Upper lobe of left lung (tissue), 6 donors: ENCODE measurements around the gene ELOF1. TPM values are rescaled to one million over a fixed set of nuclear protein-coding genes. Genes with fewer than 3 reads are reported as not detected.

Experiments used
- ATAC-seq, 2 donors: fragments of 200-7000 bp; cut with Tn5 transposase; one replicate each; pipeline ENCODE4 v1.9.1; 2022; ENCODE audit warnings: mild to moderate bottlenecking in 2 of 2, moderate library complexity in 2 of 2; ENCODE audit not compliant: low FRiP score in 2 of 2
- DNase-seq, 2 donors: peaks; one replicate each; pipeline ENCODE4 v3.0.0-alpha.2; 2019 to 2020
- H3K27ac ChIP-seq, 4 donors: fragments of 200-600 bp; sonication (generic); one replicate each; pipeline ENCODE4 v1.5.1; 2016 to 2019
- H3K27me3 ChIP-seq, 4 donors: fragments of 200-600 bp; sonication (generic); one replicate each; pipeline ENCODE4 v1.5.1; 2017 to 2019
- H3K36me3 ChIP-seq, 4 donors: fragments of 200-600 bp; sonication (generic); one replicate each; pipeline ENCODE4 v1.5.1; 2016 to 2019
- H3K4me1 ChIP-seq, 4 donors: fragments of 200-600 bp; sonication (generic); one replicate each; pipeline ENCODE4 v1.5.1; 2018 to 2019
- H3K4me3 ChIP-seq, 4 donors: fragments of 200-600 bp; sonication (generic); one replicate each; pipeline ENCODE4 v1.5.1; 2017 to 2019; ENCODE audit warnings: mild to moderate bottlenecking in 2 of 4, moderate library complexity in 1 of 4
- H3K9me3 ChIP-seq, 4 donors: fragments of 200-600 bp; sonication (generic); one replicate each; pipeline ENCODE4 v1.5.1; 2018 to 2019
- EP300 ChIP-seq, 4 donors: sonication (generic); formaldehyde crosslinking; IDR thresholded peaks; one replicate each; pipeline ENCODE4 v1.5.1; 2017; ENCODE audit warnings: antibody characterized with exemption in 4 of 4, control low read depth in 2 of 4
- POLR2A ChIP-seq, 4 donors: fragments of 450-650 bp; IDR thresholded peaks; one replicate each; pipeline ENCODE4 v1.5.1; 2016 to 2017; ENCODE audit warnings: antibody characterized with exemption in 4 of 4, mild to moderate bottlenecking in 2 of 4
- POLR2AphosphoS5 ChIP-seq, 2 donors: sonication (generic); formaldehyde crosslinking; IDR thresholded peaks; one replicate each; pipeline ENCODE4 v1.5.1; 2017; ENCODE audit warnings: antibody characterized with exemption in 2 of 2
- WGBS, 2 donors: methylation state at CpG; one replicate each; pipeline ENCODE4 v1.1.5; 2017 to 2018; 5-methylcytosine and 5-hydroxymethylcytosine counted together
- total RNA-seq, 6 donors: library from RNA; depleted of rRNA in 4 of 6; stranded (reverse); fragments of >200 nt in 4 of 6; gene quantifications; one replicate each; pipeline versions ENCODE4 v1.1.0 to v1.2.1, GENCODE V29; 2016 to 2021
- TF ChIP-seq, protein P1 (sequence below), 6 experiments: fragments of 450-650 bp in 4 of 6; fragments of 200-600 bp in 2 of 6; sonication (generic) in 2 of 6; IDR thresholded peaks; one replicate each; pipeline ENCODE4 v1.5.1; 2016 to 2019; ENCODE audit warnings: antibody characterized with exemption in 6 of 6
- donor health status: DM: no; HTN: no; CAD: no; lungs with moderate emphysema.
- donor health status: DM: no; HTN: yes; CAD: no; lungs with severe emphysema.

Gene ELOF1
- total RNA-seq, 6 donors from 2014 or later: 21.0 to 58.3 (median 42.9) TPM

DNA sequence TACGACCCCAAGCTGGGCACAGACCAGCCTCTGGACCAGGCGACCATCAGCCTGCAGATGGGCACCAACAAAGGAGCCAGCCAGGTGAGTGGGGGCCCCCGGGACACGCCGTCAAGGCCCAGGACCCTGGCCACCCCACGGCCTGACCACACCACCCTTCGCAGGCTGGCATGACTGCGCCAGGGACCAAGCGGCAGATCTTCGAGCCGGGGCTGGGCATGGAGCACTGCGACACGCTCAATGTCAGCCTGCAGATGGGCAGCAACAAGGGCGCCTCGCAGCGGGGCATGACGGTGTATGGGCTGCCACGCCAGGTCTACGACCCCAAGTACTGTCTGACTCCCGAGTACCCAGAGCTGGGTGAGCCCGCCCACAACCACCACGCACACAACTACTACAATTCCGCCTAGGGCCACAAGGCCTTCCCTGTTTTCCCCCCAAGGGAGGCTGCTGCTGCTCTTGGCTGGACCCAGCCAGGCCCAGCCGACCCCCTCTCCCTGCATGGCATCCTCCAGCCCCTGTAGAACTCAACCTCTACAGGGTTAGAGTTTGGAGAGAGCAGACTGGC, 9.6 kb downstream of the ELOF1 start:
- TF ChIP-seq, protein P1, sequence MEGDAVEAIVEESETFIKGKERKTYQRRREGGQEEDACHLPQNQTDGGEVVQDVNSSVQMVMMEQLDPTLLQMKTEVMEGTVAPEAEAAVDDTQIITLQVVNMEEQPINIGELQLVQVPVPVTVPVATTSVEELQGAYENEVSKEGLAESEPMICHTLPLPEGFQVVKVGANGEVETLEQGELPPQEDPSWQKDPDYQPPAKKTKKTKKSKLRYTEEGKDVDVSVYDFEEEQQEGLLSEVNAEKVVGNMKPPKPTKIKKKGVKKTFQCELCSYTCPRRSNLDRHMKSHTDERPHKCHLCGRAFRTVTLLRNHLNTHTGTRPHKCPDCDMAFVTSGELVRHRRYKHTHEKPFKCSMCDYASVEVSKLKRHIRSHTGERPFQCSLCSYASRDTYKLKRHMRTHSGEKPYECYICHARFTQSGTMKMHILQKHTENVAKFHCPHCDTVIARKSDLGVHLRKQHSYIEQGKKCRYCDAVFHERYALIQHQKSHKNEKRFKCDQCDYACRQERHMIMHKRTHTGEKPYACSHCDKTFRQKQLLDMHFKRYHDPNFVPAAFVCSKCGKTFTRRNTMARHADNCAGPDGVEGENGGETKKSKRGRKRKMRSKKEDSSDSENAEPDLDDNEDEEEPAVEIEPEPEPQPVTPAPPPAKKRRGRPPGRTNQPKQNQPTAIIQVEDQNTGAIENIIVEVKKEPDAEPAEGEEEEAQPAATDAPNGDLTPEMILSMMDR (IDR thresholded peaks at IDR 0.05): no peak
- TF ChIP-seq EP300 (IDR thresholded peaks at IDR 0.05): no peak
- no peak for TF ChIP-seq POLR2AphosphoS5 (IDR thresholded peaks at IDR 0.05)
- no peak for TF ChIP-seq POLR2A (IDR thresholded peaks at IDR 0.05)
- DNase-seq (peak in 1 of 2 donors; percentile 74), ATAC-seq (no peak)
- H3K27me3 ChIP-seq: no peaks in the 10 kb centered on the region
- no peaks in the 10 kb centered on the region for H3K4me1 ChIP-seq
- no peak overlapping the region for H3K27ac ChIP-seq
- H3K9me3 ChIP-seq: no peaks in the 10 kb centered on the region
- no peak overlapping the region for H3K4me3 ChIP-seq
- peaks cover 7 to 30% (median 23%) of the 10 kb centered on the region in 4 donors for H3K36me3 ChIP-seq
- 90 to 94% methylated on average over 13 to 22 of the region's 24 CpGs for WGBS, 2 donors

DNA sequence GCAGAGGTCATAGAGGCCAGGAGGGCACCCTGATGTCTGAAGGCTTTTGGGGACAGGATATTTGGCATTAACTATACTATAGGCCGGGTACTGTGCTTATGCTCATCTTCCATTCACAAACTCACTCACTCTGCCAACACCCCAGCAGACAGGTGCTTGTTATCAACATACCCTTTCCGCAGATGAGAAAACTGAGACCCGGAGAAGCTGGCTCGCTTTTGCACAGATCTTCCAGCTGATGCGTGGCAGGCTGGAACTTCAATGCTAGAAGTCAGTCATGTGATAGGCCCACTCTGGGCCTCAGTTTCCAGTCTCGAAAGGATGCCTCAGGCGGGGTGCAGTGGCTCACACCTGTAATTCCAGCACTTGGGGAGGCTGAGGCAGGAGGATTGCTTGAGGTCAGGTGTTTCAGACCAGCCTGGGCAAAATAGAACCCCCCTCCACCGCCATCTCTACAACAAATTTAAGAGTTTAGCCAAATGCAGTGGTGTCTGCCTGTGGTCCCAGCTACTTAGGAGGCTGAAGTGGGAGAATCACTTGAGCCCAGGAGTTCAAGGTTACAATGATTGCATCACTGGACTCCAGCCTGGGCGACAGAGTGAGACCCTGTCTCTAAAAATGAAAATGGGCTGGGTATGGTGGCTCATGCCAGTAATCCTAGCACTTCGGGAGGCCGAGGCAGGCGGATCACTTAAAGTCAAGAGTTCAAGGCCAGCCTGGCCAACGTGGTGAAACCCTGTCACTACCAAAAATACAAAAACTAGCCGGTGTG, 10.9 kb downstream of the ELOF1 start:
- H3K27ac ChIP-seq: no peak overlapping the region
- no peak overlapping the region for H3K4me3 ChIP-seq
- no peaks in the 10 kb centered on the region for H3K27me3 ChIP-seq
- peaks cover 5 to 17% (median 10%) of the 10 kb centered on the region in 4 donors for H3K36me3 ChIP-seq
- ATAC-seq (no peak), DNase-seq (no peak)
- H3K4me1 ChIP-seq: no peaks in the 10 kb centered on the region
- TF ChIP-seq, protein P1 (IDR thresholded peaks at IDR 0.05): no peak
- TF ChIP-seq POLR2AphosphoS5 (IDR thresholded peaks at IDR 0.05): no peak
- TF ChIP-seq EP300 (IDR thresholded peaks at IDR 0.05): no peak
- no peak for TF ChIP-seq POLR2A (IDR thresholded peaks at IDR 0.05)
- 89 to 90% methylated on average over 12 to 14 of the region's 14 CpGs for WGBS, 2 donors
- H3K9me3 ChIP-seq: no peaks in the 10 kb centered on the region

DNA sequence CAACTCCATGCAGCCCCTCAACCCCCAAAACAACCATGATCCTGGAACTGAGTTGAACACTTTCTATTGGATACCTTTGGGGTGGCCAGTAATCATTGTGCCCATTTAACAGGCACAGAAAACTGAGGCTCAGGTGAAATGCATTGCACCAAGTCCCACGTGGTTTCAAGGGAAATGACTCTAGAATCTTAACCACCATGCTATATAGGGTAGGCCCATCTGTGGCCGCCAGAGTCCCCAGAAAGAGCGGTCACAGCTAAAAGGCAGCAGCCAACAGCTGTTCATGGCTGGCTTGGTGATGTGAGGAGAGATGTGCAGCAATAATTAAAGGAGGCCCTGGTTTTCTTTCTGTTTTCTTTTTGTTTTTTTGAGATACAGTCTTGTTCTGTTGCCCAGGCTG, 17.8 kb downstream of the ELOF1 start:
- H3K4me3 ChIP-seq: no peak overlapping the region
- 65 to 83% methylated on average over 3 of the region's 3 CpGs for WGBS, 2 donors

DNA sequence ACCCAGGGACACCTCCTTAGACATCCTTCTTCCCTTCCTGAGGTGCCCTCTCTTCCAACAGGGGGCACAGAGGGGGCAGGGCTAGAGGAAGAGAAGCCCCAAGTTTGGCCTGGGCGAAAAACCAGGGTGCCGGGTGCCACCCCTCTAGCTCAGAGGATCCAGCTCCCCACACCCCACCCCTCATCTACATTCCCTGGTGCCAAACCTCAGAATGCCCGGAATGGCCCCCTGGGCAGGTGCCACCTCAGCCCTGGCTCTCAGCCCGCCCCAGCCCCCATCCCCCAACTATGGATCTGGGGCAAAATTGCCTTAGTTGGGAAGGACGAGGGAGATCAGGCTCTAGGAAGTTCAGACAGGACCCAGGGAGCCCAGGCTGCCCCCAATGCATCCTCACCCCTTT, 18.4 kb downstream of the ELOF1 start:
- no peaks in the 10 kb centered on the region for H3K36me3 ChIP-seq
- 64 to 83% methylated on average over 4 to 5 of the region's 5 CpGs for WGBS, 2 donors
- H3K27ac ChIP-seq: no peak overlapping the region
- H3K4me3 ChIP-seq: peak overlapping the region in 1 of 4 donors; percentile 40
- DNase-seq: peak in 1 of 2 donors; percentile 47
- peaks cover 9 to 13% (median 12%) of the 10 kb centered on the region in 4 donors for H3K4me1 ChIP-seq
- no peak for TF ChIP-seq POLR2AphosphoS5 (IDR thresholded peaks at IDR 0.05)
- TF ChIP-seq POLR2A (IDR thresholded peaks at IDR 0.05): no peak
- TF ChIP-seq, protein P1 (IDR thresholded peaks at IDR 0.05): no peak
- no peak for TF ChIP-seq EP300 (IDR thresholded peaks at IDR 0.05)
- no peak for ATAC-seq
- H3K9me3 ChIP-seq: no peaks in the 10 kb centered on the region
- H3K27me3 ChIP-seq: peaks cover 0 to 13% (median 9%) of the 10 kb centered on the region in 4 donors

More for the DNA sequence above, 17.8 kb downstream of the ELOF1 start:
- no peak overlapping the region for H3K27ac ChIP-seq
- H3K36me3 ChIP-seq: no peaks in the 10 kb centered on the region
- H3K9me3 ChIP-seq: no peaks in the 10 kb centered on the region
- peaks cover 3 to 7% (median 6%) of the 10 kb centered on the region in 4 donors for H3K4me1 ChIP-seq
- ATAC-seq (no peak), DNase-seq (no peak)
- TF ChIP-seq, protein P1 (IDR thresholded peaks at IDR 0.05): no peak
- TF ChIP-seq POLR2AphosphoS5 (IDR thresholded peaks at IDR 0.05) (no peak), POLR2A (IDR thresholded peaks at IDR 0.05) (no peak), EP300 (IDR thresholded peaks at IDR 0.05) (no peak)
- peaks cover 0 to 13% (median 9%) of the 10 kb centered on the region in 4 donors for H3K27me3 ChIP-seq
